KOPT-K1 (cell line): ENCODE data around the gene ZSCAN21.
"Not testable (repeated sequence)": the region's sequence is repeated elsewhere in the genome, so short reads cannot be mapped to it uniquely, and the experiment has no call there.

ENCODE experiments used
- H3K27ac ChIP-seq: fragments of 200-600 bp; sonication (generic); 2 replicates; pipeline ENCODE4 v1.5.1; 2016; ENCODE audit warnings: antibody characterized with exemption, mild to moderate bottlenecking, low read depth, low read length; ENCODE audit not compliant: poor library complexity, severe bottlenecking
- H3K36me3 ChIP-seq: fragments of 200-600 bp; sonication (generic); 2 replicates; pipeline ENCODE4 v1.5.1; 2017; ENCODE audit warnings: antibody characterized with exemption, mild to moderate bottlenecking, low read length, moderate library complexity; ENCODE audit not compliant: insufficient read depth
- H3K9me3 ChIP-seq: fragments of 200-600 bp; sonication (generic); 2 replicates; pipeline ENCODE4 v1.5.1; 2017; ENCODE audit warnings: antibody characterized with exemption, low read length, mild to moderate bottlenecking; ENCODE audit not compliant: insufficient read depth, poor library complexity, severe bottlenecking

ZSCAN21 gene

GRCh38 chr7:100049441-100050291 lies at the start of gene ZSCAN21:
ZSCAN21 (plus strand) TSS chr7:100049774; CDS start chr7:100057007, 7,233 bp downstream.
- Histone ChIP-seq H3K9me3 (no peaks in the 10 kb centered on the region), H3K27ac (peak within 1 kb of the TSS; percentile 64), H3K36me3 (no peaks in the 10 kb centered on the region)

GRCh38 chr7:100000239-100000638 lies 49.3 kb upstream of the ZSCAN21 start:
- H3K36me3 ChIP-seq = no peaks in the 10 kb centered on the region
- H3K9me3 ChIP-seq = no peaks in the 10 kb centered on the region
- H3K27ac ChIP-seq = no peak overlapping the region

GRCh38 chr7:100003711-100004661 lies 45.6 kb upstream of the ZSCAN21 start:
- Histone ChIP-seq H3K27ac (no peak overlapping the region), H3K36me3 (no peaks in the 10 kb centered on the region), H3K9me3 (no peaks in the 10 kb centered on the region)

- no peaks in the 10 kb centered on the region for H3K9me3 ChIP-seq
- no peaks in the 10 kb centered on the region for H3K36me3 ChIP-seq
- no peak overlapping the region for H3K27ac ChIP-seq
Observed at GRCh38 chr7:100007887-100008286, 41.7 kb upstream of the ZSCAN21 start.

- no peaks in the 10 kb centered on the region for H3K36me3 ChIP-seq
- no peaks in the 10 kb centered on the region for H3K9me3 ChIP-seq
- no peak overlapping the region for H3K27ac ChIP-seq
Observed at GRCh38 chr7:100008525-100008924, 41.0 kb upstream of the ZSCAN21 start.

GRCh38 chr7:100009952-100010351 lies 39.6 kb upstream of the ZSCAN21 start:
- H3K36me3 ChIP-seq, H3K27ac ChIP-seq, H3K9me3 ChIP-seq: not testable (repeated sequence)

GRCh38 chr7:100010901-100011300 lies 38.7 kb upstream of the ZSCAN21 start:
- Histone ChIP-seq H3K9me3 (no peaks in the 10 kb centered on the region), H3K36me3 (no peaks in the 10 kb centered on the region), H3K27ac (no peak overlapping the region)

- no peaks in the 10 kb centered on the region for H3K36me3 ChIP-seq
- no peaks in the 10 kb centered on the region for H3K9me3 ChIP-seq
Observed at GRCh38 chr7:100011516-100011915, 38.1 kb upstream of the ZSCAN21 start.

GRCh38 chr7:100012385-100013327 lies 36.9 kb upstream of the ZSCAN21 start:
- H3K36me3 ChIP-seq, H3K9me3 ChIP-seq, H3K27ac ChIP-seq: not testable (repeated sequence)

More at GRCh38 chr7:100011516-100011915, 38.1 kb upstream of the ZSCAN21 start:
- H3K27ac ChIP-seq = no peak overlapping the region

GRCh38 chr7:100013328-100013676 lies 36.3 kb upstream of the ZSCAN21 start:
- Histone ChIP-seq H3K9me3 (no peaks in the 10 kb centered on the region), H3K36me3 (peaks cover 6% of the 10 kb centered on the region; the same call in 1 of the 2 replicates), H3K27ac (no peak overlapping the region)

GRCh38 chr7:100015232-100016214 lies 34.1 kb upstream of the ZSCAN21 start, which contains the start of gene ZKSCAN1:
ZKSCAN1 (plus strand) TSS chr7:100015596; CDS start chr7:100023507, 7,911 bp downstream.
- H3K27ac ChIP-seq = peak within 1 kb of the TSS; percentile 73
- H3K36me3 ChIP-seq = peaks cover 26% of the 10 kb centered on the region
- no peaks in the 10 kb centered on the region for H3K9me3 ChIP-seq

GRCh38 chr7:100016215-100016901 lies 33.2 kb upstream of the ZSCAN21 start:
- peak overlapping the region; percentile 73 for H3K27ac ChIP-seq
- H3K36me3 ChIP-seq = peaks cover 28% of the 10 kb centered on the region

GRCh38 chr7:100017300-100017699 lies 32.3 kb upstream of the ZSCAN21 start:
- Histone ChIP-seq H3K27ac (no peak overlapping the region), H3K36me3 (peaks cover 38% of the 10 kb centered on the region), H3K9me3 (no peaks in the 10 kb centered on the region)

More at GRCh38 chr7:100016215-100016901, 33.2 kb upstream of the ZSCAN21 start:
- no peaks in the 10 kb centered on the region for H3K9me3 ChIP-seq
